22Rv1 (cell line): ENCODE data around the gene PI4K2A.

Experiments
- ZFX ChIP-seq: fragments of 450-650 bp; IDR thresholded peaks from 2 replicates; pipeline ENCODE4 v1.6.1; 2017; ENCODE audit warnings: antibody characterized with exemption, borderline replicate concordance
- TF ChIP-seq, protein P1 (sequence below): fragments of 450-650 bp; IDR thresholded peaks from 2 replicates; pipeline ENCODE4 v1.5.1; 2017; ENCODE audit warnings: mild to moderate bottlenecking

DNA sequence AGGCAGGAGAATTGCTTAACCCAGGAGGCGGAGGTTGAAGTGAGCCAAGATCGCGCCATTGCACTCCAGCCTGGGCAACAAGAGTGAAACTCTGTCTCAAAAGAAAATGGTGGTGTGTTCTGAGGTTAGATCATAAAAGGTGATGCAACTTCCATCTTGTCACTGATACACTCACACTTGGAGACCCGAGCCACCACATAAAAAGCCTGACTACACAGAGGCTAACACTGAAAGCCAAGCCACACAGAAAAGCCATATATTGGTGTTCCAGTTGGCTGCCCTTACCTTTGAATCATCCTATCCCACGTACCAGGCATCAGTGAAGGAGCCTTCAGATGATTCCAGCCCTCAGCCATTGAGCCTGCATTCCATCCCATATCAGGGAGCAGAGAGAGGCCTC, 11.2 kb upstream of the PI4K2A start:
- TF ChIP-seq, protein P1, sequence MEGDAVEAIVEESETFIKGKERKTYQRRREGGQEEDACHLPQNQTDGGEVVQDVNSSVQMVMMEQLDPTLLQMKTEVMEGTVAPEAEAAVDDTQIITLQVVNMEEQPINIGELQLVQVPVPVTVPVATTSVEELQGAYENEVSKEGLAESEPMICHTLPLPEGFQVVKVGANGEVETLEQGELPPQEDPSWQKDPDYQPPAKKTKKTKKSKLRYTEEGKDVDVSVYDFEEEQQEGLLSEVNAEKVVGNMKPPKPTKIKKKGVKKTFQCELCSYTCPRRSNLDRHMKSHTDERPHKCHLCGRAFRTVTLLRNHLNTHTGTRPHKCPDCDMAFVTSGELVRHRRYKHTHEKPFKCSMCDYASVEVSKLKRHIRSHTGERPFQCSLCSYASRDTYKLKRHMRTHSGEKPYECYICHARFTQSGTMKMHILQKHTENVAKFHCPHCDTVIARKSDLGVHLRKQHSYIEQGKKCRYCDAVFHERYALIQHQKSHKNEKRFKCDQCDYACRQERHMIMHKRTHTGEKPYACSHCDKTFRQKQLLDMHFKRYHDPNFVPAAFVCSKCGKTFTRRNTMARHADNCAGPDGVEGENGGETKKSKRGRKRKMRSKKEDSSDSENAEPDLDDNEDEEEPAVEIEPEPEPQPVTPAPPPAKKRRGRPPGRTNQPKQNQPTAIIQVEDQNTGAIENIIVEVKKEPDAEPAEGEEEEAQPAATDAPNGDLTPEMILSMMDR, result no peak
- TF ChIP-seq ZFX, result no peak
